Spleen (tissue), 11 donors: ENCODE measurements around the gene STX8. TPM values are rescaled to one million over a fixed set of nuclear protein-coding genes. Genes with fewer than 3 reads are reported as not detected.

ENCODE experiments used
- DNase-seq: peaks from one replicate; pipeline ENCODE4 v3.0.0-alpha.2; 2020
- H3K27ac ChIP-seq, 8 donors: fragments of 200-600 bp; sonication (generic) in 7 of 8; 1 replicate in 4 of 8; 2 replicates in 4 of 8; pipeline versions ENCODE4 v1.5.0 to v1.8.0; 2016 to 2021; ENCODE audit warnings: inconsistent platforms in 4 of 8, mild to moderate bottlenecking in 4 of 8, moderate library complexity in 1 of 8
- H3K27me3 ChIP-seq, 7 donors: fragments of 200-600 bp; sonication (generic) in 6 of 7; replicated peaks in 1 of 7; 1 replicate in 4 of 7; 2 replicates in 3 of 7; pipeline versions ENCODE4 v1.5.0 to v1.8.0; 2016 to 2021; ENCODE audit warnings: inconsistent platforms in 3 of 7, mild to moderate bottlenecking in 1 of 7
- H3K36me3 ChIP-seq, 6 donors: fragments of 200-600 bp; sonication (generic) in 5 of 6; 1 replicate in 4 of 6; 2 replicates in 2 of 6; pipeline versions ENCODE4 v1.5.0 to v1.8.0; 2016 to 2021; ENCODE audit warnings: inconsistent platforms in 2 of 6
- H3K4me1 ChIP-seq, 6 donors: fragments of 200-600 bp; sonication (generic) in 5 of 6; 1 replicate in 3 of 6; 2 replicates in 3 of 6; pipeline versions ENCODE4 v1.5.0 to v1.8.0; 2016 to 2021; ENCODE audit warnings: inconsistent platforms in 3 of 6
- H3K4me3 ChIP-seq, 8 donors: fragments of 200-600 bp; sonication (generic) in 7 of 8; 1 replicate in 4 of 8; 2 replicates in 4 of 8; pipeline versions ENCODE4 v1.5.0 to v1.8.0; 2016 to 2021; ENCODE audit warnings: inconsistent platforms in 4 of 8, mild to moderate bottlenecking in 4 of 8, moderate library complexity in 2 of 8
- H3K9me3 ChIP-seq, 8 donors: fragments of 200-600 bp; sonication (generic) in 7 of 8; 1 replicate in 4 of 8; 2 replicates in 4 of 8; pipeline versions ENCODE4 v1.5.0 to v1.8.0; 2016 to 2021; ENCODE audit warnings: inconsistent platforms in 4 of 8
- POLR2A ChIP-seq, 3 donors: fragments of 450-650 bp; IDR thresholded peaks; one replicate each; pipeline ENCODE4 v1.5.1; 2017; ENCODE audit warnings: antibody characterized with exemption in 3 of 3, mild to moderate bottlenecking in 1 of 3
- POLR2AphosphoS5 ChIP-seq, 3 donors: sonication (generic); formaldehyde crosslinking; IDR thresholded peaks; one replicate each; pipeline ENCODE4 v1.5.1; 2017; ENCODE audit warnings: antibody characterized with exemption in 3 of 3
- WGBS, 5 donors: extraction: QIAGEN DNeasy Blood & Tissue Kit in 3 of 5; methylation state at CpG; one replicate each; pipeline versions ENCODE4 v1.1.5 to v1.1.7; 2013 to 2018; 5-methylcytosine and 5-hydroxymethylcytosine counted together
- intact Hi-C: fragments of 100-400 bp; cut with DNase I; formaldehyde crosslinking; loops from one replicate; pipeline ENCODE4 v1.15.0; 2023; ENCODE audit warnings: low total_unique reads
- polyA plus RNA-seq, 3 donors: library from polyadenylated mRNA; stranded (reverse); fragments of 200-250 nt; gene quantifications; one replicate each; pipeline ENCODE4 v1.2.1, GENCODE V29; 2013
- total RNA-seq, 7 donors: library from RNA; depleted of rRNA in 3 of 7; stranded (reverse); fragments of >200 nt in 3 of 7; fragmentation: NEBNext Ultra II Directional in 4 of 7; extraction: Animal tissue kit (Norgen Biotek cat#: 25700) in 4 of 7; gene quantifications; one replicate each; pipeline versions ENCODE4 v1.1.0 to v1.2.1, GENCODE V29; 2016 to 2021
- TF ChIP-seq, protein P1 (sequence below), 11 experiments: fragments of 200-600 bp in 7 of 11; fragments of 450-650 bp in 4 of 11; sonication (generic) in 4 of 11; IDR thresholded peaks in 8 of 11; conservative IDR thresholded peaks in 3 of 11; 1 replicate in 7 of 11; 2 replicates in 4 of 11; pipeline versions ENCODE4 v1.4.0 to v1.8.0; 2016 to 2021; ENCODE audit warnings: antibody characterized with exemption in 11 of 11, inconsistent platforms in 4 of 11, mild to moderate bottlenecking in 1 of 11
- donor health status: healthy with polysubstance abuse.
- donor health status: DM: no; HTN: no; CAD: no; lungs with moderate emphysema.
- donor health status: DM: no; HTN: no; CAD: no.
- donor health status: Bipolar disorder and iron deficiency.
- donor health status: healthy.
- donor health status: DM: no; HTN: no; CAD: no.
- donor health status: DM: yes; HTN: yes; CAD: no.

Gene STX8
- total and polyA plus RNA-seq, 10 donors = 37.3 to 59.8 (median 48.9) TPM

DNA sequence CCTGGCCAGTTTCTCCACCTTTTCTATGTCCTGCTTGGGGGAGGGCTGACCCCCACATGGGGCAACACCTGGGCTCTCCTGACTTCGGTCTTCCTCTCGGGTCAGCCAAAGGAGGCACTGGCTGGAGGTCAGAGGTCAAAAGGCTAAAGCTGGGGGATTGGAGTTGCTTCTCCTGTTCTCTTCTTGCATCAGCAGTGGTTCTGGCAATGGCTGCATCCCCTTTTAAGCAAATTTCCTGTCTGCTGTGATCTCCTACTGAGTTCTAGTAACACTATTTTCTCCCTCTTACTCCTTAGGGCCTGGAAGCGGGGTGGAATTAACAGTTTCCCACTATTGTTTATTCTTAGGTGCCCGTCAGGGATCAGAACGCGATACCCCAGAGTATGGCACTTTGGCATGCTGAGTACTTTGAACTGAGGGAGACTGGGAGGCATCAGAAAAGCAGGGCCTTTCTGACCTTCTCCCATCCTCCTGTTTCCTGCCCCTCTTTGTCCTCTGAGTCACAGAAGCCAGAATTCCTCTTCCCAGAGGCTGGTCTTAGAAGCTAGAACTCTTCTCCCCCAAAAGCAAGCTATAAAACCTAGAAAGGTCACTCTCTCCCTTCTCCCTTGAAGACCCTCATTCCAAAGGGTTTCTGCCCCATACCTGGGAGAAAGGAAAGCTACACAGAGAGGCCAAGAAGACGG is 268.2 kb downstream of the STX8 start:
- TF ChIP-seq POLR2A (IDR thresholded peaks at IDR 0.05) = no peak
- TF ChIP-seq POLR2AphosphoS5 (IDR thresholded peaks at IDR 0.05) = no peak
- TF ChIP-seq, protein P1, sequence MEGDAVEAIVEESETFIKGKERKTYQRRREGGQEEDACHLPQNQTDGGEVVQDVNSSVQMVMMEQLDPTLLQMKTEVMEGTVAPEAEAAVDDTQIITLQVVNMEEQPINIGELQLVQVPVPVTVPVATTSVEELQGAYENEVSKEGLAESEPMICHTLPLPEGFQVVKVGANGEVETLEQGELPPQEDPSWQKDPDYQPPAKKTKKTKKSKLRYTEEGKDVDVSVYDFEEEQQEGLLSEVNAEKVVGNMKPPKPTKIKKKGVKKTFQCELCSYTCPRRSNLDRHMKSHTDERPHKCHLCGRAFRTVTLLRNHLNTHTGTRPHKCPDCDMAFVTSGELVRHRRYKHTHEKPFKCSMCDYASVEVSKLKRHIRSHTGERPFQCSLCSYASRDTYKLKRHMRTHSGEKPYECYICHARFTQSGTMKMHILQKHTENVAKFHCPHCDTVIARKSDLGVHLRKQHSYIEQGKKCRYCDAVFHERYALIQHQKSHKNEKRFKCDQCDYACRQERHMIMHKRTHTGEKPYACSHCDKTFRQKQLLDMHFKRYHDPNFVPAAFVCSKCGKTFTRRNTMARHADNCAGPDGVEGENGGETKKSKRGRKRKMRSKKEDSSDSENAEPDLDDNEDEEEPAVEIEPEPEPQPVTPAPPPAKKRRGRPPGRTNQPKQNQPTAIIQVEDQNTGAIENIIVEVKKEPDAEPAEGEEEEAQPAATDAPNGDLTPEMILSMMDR (IDR thresholded peaks at IDR 0.05 in 8 of 11, conservative IDR thresholded peaks at IDR 0.05 in 3 of 11) = no peak
- H3K27ac ChIP-seq = no peak overlapping the region
- intact Hi-C loops = no loop called here
- no peaks in the 10 kb centered on the region for H3K27me3 ChIP-seq
- H3K4me3 ChIP-seq = no peak overlapping the region
- WGBS, 5 donors = 71 to 85% (median 79%) methylated on average over 7 of the region's 7 CpGs
- no peak for DNase-seq
- H3K36me3 ChIP-seq = peaks cover 0 to 4% (median 0%) of the 10 kb centered on the region in 6 donors
- H3K9me3 ChIP-seq = no peaks in the 10 kb centered on the region
- peaks cover 0 to 10% (median 0%) of the 10 kb centered on the region in 6 donors for H3K4me1 ChIP-seq

DNA sequence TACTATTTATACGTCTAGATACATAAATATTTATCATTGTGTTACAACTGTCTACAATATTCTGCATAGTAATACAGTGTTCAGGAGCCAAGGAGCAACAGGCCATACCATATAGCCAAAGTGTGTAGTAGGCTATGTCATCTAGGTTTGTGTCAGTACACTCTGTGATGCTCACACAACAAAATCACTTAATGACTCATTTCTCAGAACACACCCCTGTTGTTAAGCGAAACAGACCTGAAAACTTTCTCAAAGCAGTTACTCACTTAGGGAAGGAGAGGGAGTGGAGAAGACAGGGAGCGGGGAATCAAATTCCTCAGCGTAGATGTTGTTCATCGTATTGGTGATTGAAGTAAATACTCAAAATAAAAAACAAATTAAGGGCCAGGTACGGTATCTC is 269.5 kb downstream of the STX8 start:
- Histone ChIP-seq H3K4me3 (no peak overlapping the region), H3K27ac (no peak overlapping the region), H3K4me1 (peaks cover 0 to 20% (median 0%) of the 10 kb centered on the region in 6 donors), H3K9me3 (no peaks in the 10 kb centered on the region), H3K36me3 (no peaks in the 10 kb centered on the region), H3K27me3 (no peaks in the 10 kb centered on the region)
- DNase-seq = no peak
- intact Hi-C loops = no loop called here
- TF ChIP-seq POLR2A (IDR thresholded peaks at IDR 0.05) = no peak
- no peak for TF ChIP-seq POLR2AphosphoS5 (IDR thresholded peaks at IDR 0.05)
- TF ChIP-seq, protein P1 (IDR thresholded peaks at IDR 0.05 in 8 of 11, conservative IDR thresholded peaks at IDR 0.05 in 3 of 11) = no peak
- whole genome bisulfite sequencing, 5 donors = 84 to 96% (median 93%) methylated on average over 6 of the region's 6 CpGs

DNA sequence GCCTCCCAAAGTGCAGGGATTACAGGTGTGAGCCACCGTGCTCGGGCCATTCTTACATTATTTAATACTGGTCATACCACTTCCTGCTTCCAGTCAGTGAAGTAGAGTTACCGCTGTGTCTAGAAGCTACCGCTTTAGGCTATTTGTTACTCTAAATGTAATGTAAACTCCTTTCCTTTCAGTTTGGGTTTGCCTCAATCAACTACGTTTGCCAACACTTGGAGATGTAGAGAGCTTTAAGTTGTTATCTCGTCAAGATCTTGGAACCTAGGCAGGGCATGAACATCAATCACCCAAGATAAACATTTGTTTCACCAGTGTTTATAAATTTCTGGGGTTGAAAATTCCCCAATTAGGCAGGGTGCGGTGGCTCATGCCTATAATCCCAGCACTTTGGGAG is 275.9 kb downstream of the STX8 start:
- no peak overlapping the region for H3K4me3 ChIP-seq
- WGBS, 5 donors = 87 to 95% (median 92%) methylated on average over 7 of the region's 7 CpGs
- no peaks in the 10 kb centered on the region for H3K27me3 ChIP-seq
- intact Hi-C loops = no loop called here
- H3K4me1 ChIP-seq = peaks cover 0 to 10% (median 0%) of the 10 kb centered on the region in 6 donors
- H3K36me3 ChIP-seq = peaks cover 0 to 13% (median 0%) of the 10 kb centered on the region in 6 donors
- TF ChIP-seq POLR2AphosphoS5 (IDR thresholded peaks at IDR 0.05) = no peak
- TF ChIP-seq POLR2A (IDR thresholded peaks at IDR 0.05) = no peak
- TF ChIP-seq, protein P1 (IDR thresholded peaks at IDR 0.05 in 8 of 11, conservative IDR thresholded peaks at IDR 0.05 in 3 of 11) = no peak
- no peaks in the 10 kb centered on the region for H3K9me3 ChIP-seq
- H3K27ac ChIP-seq = no peak overlapping the region
- DNase-seq = no peak

DNA sequence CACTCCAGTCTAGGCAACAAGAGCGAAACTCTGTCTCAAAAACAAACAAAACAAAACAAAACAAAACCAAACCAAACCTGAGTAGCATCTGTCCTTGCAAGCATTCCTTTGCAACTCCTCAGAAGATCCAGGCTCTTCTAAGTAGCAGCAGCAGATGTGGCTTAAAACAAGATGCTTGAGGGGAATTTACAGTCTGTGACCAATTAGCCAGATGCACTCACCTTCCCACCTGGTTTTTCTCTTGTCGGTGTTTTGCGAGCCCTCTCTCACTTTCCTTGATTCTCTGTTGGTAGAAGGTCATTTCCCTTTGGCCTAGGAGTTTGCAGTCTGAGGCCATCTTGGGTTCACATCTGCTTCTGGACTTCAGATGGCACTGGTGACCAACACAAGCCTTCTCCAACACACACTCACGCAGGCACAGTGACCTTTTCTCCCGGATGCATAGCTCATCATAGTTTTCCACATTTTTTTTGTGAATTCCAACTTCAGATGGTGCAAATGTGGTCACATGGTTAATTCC is 276.8 kb downstream of the STX8 start:
- Histone ChIP-seq H3K4me3 (no peak overlapping the region), H3K27me3 (no peaks in the 10 kb centered on the region), H3K27ac (no peak overlapping the region), H3K36me3 (peaks cover 0 to 13% (median 0%) of the 10 kb centered on the region in 6 donors), H3K4me1 (peaks cover 0 to 10% (median 0%) of the 10 kb centered on the region in 6 donors), H3K9me3 (no peaks in the 10 kb centered on the region)
- 73 to 93% (median 79%) methylated on average over 5 of the region's 5 CpGs for WGBS, 5 donors
- intact Hi-C loops = no loop called here
- DNase-seq = no peak
- no peak for TF ChIP-seq POLR2A (IDR thresholded peaks at IDR 0.05)
- TF ChIP-seq, protein P1 (IDR thresholded peaks at IDR 0.05 in 8 of 11, conservative IDR thresholded peaks at IDR 0.05 in 3 of 11) = no peak
- TF ChIP-seq POLR2AphosphoS5 (IDR thresholded peaks at IDR 0.05) = no peak
